SK-N-MC (cell line): ENCODE measurements around the gene EME2.

Experiments used
- EZH2 ChIP-seq: fragments of 200-600 bp; sonication (generic); IDR thresholded peaks from one replicate; pipeline ENCODE4 v1.6.1; 2017; ENCODE audit warnings: antibody characterized with exemption
- POLR2AphosphoS5 ChIP-seq: IDR thresholded peaks from 2 replicates; pipeline ENCODE4 v1.6.1; 2012; ENCODE audit warnings: mild to moderate bottlenecking, low read depth, low read length, borderline replicate concordance

DNA sequence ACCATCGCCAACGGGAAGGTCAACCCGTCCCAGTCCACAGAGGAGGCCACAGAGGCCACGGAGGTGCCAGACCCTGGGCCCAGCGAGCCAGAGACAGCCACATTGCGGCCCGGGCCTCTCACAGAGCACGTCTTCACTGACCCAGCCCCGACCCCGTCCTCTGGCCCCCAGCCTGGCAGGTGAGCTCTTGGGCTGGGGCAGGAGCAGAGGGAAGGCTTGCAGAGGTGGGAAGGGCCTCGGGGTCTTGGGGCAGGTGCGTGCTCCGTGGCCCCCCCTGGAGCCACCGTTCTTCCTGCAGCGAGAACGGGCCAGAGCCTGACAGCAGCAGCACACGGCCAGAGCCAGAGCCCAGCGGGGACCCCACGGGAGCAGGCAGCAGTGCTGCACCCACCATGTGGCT lies 6.4 kb upstream of the EME2 start:
- no peak for TF ChIP-seq EZH2
- TF ChIP-seq POLR2AphosphoS5 = no peak
